GM21529 (cell line): Measurements from ENCODE around the gene CENATAC.
"Not testable (repeated sequence)": the region's sequence is repeated elsewhere in the genome, so short reads cannot be mapped to it uniquely, and the experiment has no call there.

ENCODE experiments used
- ATAC-seq: cut with Tn5 transposase; IDR thresholded peaks from one replicate; pipeline ENCODE4 v1.9.1; 2021; ENCODE audit not compliant: unreplicated experiment

The CENATAC gene, protein sequence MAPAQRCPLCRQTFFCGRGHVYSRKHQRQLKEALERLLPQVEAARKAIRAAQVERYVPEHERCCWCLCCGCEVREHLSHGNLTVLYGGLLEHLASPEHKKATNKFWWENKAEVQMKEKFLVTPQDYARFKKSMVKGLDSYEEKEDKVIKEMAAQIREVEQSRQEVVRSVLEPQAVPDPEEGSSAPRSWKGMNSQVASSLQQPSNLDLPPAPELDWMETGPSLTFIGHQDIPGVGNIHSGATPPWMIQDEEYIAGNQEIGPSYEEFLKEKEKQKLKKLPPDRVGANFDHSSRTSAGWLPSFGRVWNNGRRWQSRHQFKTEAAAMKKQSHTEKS

GRCh38 chr11:118997627-118998387, at the start of gene CENATAC:
TSS of gene CENATAC (plus strand) at chr11:118998138. CDS start at chr11:118998198, 60 bp downstream.
- ATAC-seq: peak; percentile 92

DNA sequence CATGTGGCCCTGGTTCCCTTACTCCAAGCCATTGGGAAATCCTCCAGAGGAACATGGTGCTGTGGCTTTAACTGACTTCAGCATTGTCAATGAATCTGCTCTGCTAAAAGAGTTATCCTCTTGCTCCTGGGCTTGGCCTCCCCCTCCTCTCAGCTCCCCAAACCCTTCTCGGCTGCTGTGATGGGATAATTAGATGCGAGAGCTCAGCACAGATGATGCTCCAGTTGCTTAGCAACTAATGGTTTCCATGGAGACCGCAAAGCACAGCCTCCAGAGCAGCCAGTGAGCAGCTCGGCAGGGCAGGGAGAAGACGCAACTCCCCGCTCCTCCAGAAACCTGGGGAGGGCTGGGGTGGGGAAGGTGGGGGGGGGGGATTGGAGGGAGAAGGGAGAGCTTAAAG, 44.7 kb upstream of the CENATAC start:
- no peak for ATAC-seq

DNA sequence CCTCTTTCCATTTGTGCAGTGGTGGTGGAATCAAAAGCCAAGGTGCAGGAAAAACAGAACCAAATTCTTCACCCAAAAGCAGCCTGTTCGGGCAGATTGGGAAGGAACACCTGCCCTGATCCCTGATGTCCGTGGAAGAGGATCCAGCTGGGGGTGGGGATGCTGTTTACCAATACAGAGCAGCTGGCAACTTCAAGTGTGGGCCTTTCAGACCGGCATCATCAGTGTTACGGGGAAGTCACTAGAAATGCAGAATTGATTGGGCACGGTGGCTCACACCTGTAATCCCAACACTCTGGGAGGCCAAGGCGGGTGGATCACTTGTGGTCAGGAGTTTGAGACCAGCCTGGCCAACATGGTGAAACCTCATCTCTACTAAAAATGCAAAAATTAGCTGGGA, 44.0 kb upstream of the CENATAC start:
- not testable (repeated sequence) for ATAC-seq

- ATAC-seq: peak; percentile 70
Measured at GRCh38 chr11:118956094-118956846, 41.7 kb upstream of the CENATAC start, which contains the start of gene UPK2. TSS of gene UPK2 (plus strand) at chr11:118956298. CDS start at chr11:118956351, 53 bp downstream.

- ATAC-seq: no peak
Measured at GRCh38 chr11:118956847-118957469, 41.0 kb upstream of the CENATAC start.

- no peak for ATAC-seq
Measured at GRCh38 chr11:118957549-118957948, 40.4 kb upstream of the CENATAC start.

- ATAC-seq: no peak
Measured at GRCh38 chr11:118957968-118958367, 40.0 kb upstream of the CENATAC start.

GRCh38 chr11:118958577-118958976, 39.4 kb upstream of the CENATAC start:
- no peak for ATAC-seq

GRCh38 chr11:118961189-118961588, 36.7 kb upstream of the CENATAC start:
- no peak for ATAC-seq

- no peak for ATAC-seq
Measured at GRCh38 chr11:118961591-118961990, 36.3 kb upstream of the CENATAC start.

- ATAC-seq: not testable (repeated sequence)
Measured at GRCh38 chr11:118969508-118969907, 28.4 kb upstream of the CENATAC start.

DNA sequence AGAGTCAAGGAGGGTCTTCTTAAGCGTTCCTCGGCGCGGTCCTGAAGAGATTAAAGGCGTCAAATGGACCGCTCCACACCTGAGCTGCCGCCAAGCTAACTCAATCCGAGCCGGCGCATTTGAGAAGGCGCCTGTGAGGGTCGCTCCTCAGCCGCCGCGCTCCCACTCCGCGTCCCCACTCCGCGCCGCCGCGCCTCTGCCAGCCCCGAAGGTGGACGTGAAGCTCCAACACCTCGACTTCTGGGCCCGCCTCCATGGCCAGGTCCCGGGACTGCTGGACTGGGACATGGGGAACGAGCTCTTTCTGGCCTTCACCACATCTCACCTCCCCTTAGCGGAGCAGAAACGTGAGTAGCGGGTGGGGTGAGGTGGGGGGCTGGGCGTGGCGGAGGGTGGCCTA, 26.3 kb upstream of the CENATAC start, which contains the start of gene FOXR1:
TSS of gene FOXR1 (plus strand) at position 116 of the 400 bp plus-strand sequence. CDS start at position 287, 171 bp downstream.
- no peak for ATAC-seq

DNA sequence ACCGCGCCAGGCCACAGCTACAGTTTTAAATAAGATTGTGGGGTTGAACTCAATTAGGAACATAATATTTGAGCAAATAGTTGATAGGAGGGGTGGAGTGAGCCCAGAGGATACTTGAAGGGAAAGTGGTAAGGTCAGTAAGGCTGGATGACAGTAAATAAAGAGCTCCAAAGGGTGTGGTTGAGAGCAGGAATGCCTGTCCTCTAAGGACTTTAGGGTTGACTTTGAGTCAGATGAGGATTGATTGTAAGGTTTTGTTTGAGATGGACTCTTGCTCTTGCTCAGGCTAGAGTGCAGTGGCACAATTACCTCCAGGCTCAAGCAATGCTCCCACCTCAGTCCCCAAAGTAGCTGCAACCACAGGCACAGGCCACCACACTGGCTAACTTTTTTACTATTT, 24.0 kb upstream of the CENATAC start:
- ATAC-seq: no peak

DNA sequence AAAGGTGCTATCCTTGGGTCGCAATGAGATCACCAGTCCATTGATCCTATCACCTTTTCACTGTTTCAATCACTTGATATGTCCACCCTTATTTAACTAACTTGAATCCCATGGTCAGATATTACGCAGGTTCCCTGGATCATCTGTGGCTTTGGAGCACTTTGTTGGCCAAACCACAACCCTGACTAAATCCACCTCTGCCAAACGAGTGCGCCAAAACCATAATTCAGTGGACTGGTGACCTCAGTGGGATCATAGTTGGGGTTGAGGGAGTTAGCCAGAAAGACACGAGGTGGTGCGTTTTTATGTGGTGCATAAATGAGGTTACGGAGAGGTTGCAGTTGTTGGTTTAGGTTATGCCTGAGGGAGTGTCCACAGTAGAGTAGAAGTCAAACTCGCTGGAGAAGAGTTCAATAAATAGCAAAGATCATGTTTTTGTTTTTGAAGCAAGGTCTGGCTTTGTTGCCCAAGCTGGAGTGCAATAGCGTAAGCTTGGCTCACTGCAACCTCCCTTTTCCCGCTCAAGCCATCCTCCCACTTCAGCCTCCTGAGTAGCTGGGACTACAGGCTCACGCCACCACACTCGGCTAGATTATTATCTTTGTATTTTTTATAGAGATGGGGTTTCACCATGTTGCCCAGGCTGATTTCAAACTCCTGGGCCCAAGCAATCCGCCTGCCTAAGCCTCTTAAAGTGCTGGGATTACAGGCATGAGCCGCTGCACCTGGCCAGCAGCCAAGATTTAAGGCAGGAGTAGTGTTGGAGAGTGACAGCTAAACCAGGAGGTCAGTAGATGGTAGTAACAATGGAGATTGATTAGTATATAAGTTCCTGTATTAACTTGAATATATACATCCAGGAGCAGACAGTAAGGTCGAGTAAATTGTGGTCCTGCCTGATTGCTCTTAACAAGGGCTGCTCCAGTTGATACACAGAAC, 21.9 kb upstream of the CENATAC start:
- ATAC-seq: no peak

DNA sequence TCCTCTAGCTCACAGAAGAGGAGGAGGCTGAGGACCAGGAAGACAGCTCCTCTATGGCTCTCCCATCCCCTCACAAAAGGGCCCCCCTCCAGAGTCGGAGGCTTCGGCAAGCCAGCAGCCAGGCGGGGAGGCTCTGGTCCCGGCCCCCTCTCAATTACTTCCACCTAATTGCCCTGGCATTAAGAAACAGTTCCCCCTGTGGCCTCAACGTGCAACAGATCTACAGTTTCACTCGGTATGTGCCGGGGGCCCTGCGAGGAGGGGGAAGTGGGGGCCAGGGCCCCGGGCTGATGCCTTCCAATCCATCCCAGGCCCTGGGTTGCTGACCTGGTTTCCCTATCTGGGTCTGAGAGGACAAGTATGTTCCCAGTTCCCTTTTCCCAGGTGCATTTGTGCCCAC, 18.5 kb upstream of the CENATAC start:
- ATAC-seq: no peak

DNA sequence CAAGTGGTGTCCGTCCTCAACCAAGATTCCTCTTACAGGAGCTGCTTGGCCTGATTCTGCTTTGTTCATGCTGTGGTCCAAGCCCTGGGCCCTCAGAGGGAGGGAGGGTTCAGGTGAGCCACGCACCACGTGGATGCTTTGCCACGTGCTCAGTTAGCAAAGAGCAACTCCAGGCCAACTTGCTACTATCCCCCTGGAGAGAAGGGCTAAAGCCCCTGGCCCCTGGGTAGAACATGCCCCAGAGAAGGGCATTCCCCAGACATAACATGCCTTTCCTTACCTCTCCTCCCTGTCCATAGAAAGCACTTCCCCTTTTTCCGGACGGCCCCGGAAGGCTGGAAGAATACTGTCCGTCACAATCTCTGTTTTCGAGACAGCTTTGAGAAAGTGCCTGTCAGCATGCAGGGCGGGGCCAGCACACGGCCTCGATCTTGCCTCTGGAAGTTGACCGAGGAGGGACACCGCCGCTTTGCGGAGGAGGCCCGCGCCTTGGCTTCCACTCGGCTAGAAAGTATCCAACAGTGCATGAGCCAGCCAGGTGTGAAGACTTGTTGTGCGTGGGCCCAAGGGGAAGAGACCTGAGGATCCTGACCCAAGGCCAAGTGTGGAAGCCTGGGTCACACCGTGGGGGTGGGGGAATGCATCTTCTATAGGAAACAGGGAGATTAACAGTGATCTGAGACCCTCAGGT, 17.6 kb upstream of the CENATAC start:
- ATAC-seq: no peak

GRCh38 chr11:118984337-118984736, 13.6 kb upstream of the CENATAC start:
- not testable (repeated sequence) for ATAC-seq

GRCh38 chr11:118984825-118985224, 13.1 kb upstream of the CENATAC start:
- ATAC-seq: no peak

DNA sequence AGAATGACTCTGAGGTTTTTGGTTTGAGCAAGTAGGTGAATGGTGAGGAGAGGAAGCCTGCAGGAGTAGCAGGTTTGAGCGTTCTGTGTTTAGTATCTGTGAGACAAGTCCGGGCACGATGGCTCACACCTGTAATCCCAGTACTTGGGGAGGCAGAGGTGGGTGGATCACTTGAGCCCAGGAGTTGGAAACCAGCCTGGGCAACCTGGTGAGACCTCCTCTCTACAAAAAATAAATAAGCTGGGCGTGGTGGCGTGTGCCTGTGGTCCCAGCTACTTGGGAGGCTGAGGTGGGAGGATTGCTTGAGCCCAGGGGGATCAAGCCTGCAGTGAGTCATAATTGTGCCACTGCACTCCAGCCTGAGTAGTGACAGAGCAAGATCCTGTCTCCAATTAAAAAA, 9.7 kb upstream of the CENATAC start:
- ATAC-seq: no peak
